Prostate gland (tissue), 2 donors: Measurements from ENCODE around the gene SESN3.

Source experiments
- POLR2A ChIP-seq: fragments of 450-650 bp; IDR thresholded peaks from one replicate; pipeline ENCODE4 v1.6.1; 2016; ENCODE audit warnings: antibody characterized with exemption, mild to moderate bottlenecking
- POLR2AphosphoS5 ChIP-seq: sonication (generic); formaldehyde crosslinking; IDR thresholded peaks from one replicate; pipeline ENCODE4 v1.6.1; 2017; ENCODE audit warnings: antibody characterized with exemption
- TF ChIP-seq, protein P1 (sequence below), 4 experiments: fragments of 200-600 bp in 2 of 4; fragments of 450-650 bp in 2 of 4; sonication (generic) in 2 of 4; IDR thresholded peaks; 1 replicate in 3 of 4; 2 replicates in 1 of 4; pipeline ENCODE4 v1.5.1; 2016 to 2019; ENCODE audit warnings: antibody characterized with exemption in 4 of 4, mild to moderate bottlenecking in 2 of 4, moderate library complexity in 2 of 4

- TF ChIP-seq POLR2AphosphoS5 (no peak), POLR2A (no peak)
- TF ChIP-seq, protein P1, sequence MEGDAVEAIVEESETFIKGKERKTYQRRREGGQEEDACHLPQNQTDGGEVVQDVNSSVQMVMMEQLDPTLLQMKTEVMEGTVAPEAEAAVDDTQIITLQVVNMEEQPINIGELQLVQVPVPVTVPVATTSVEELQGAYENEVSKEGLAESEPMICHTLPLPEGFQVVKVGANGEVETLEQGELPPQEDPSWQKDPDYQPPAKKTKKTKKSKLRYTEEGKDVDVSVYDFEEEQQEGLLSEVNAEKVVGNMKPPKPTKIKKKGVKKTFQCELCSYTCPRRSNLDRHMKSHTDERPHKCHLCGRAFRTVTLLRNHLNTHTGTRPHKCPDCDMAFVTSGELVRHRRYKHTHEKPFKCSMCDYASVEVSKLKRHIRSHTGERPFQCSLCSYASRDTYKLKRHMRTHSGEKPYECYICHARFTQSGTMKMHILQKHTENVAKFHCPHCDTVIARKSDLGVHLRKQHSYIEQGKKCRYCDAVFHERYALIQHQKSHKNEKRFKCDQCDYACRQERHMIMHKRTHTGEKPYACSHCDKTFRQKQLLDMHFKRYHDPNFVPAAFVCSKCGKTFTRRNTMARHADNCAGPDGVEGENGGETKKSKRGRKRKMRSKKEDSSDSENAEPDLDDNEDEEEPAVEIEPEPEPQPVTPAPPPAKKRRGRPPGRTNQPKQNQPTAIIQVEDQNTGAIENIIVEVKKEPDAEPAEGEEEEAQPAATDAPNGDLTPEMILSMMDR (IDR thresholded peaks at IDR 0.05): no peak
Measured at GRCh38 chr11:95200781-95201457, 30.1 kb downstream of the SESN3 start.
